B cell (primary cell): Measurements from ENCODE around the gene CXCL10. TPM values are rescaled to one million over a fixed set of nuclear protein-coding genes. Genes with fewer than 3 reads are reported as not detected.

Experiments
- ATAC-seq: fragments of 200-7000 bp; cut with Tn5 transposase; one replicate; pipeline ENCODE4 v1.10.0; 2021; ENCODE audit warnings: low read depth, mild to moderate bottlenecking, moderate number of reproducible peaks, moderate library complexity
- CTCF ChIA-PET: fragments of 350-600 bp; sonication (Branson Sonifier 250); formaldehyde crosslinking; loops from one replicate; lab custom pipeline; 2021; ENCODE audit warnings: antibody characterized with exemption, inconsistent platforms; lab: Charles Lee
- POLR2A ChIA-PET: fragments of 350-600 bp; sonication (Branson Sonifier 250); formaldehyde crosslinking; loops from one replicate; lab custom pipeline; 2021; ENCODE audit warnings: antibody characterized with exemption; lab: Charles Lee
- DNase-seq: peaks from one replicate; pipeline ENCODE4 v3.0.0; 2013
- H2AFZ ChIP-seq: 2 replicates; pipeline ENCODE4 v1.6.1; 2012; ENCODE audit warnings: mild to moderate bottlenecking, low read depth, low read length; ENCODE audit not compliant: insufficient read depth, poor library complexity, severe bottlenecking
- H3K27ac ChIP-seq, 2 donors: 1 replicate in 1 of 2; 2 replicates in 1 of 2; pipeline ENCODE4 v1.5.1; 2012 to 2013; ENCODE audit warnings: low read length in 2 of 2, mild to moderate bottlenecking in 2 of 2, moderate library complexity in 1 of 2
- H3K27me3 ChIP-seq, 4 experiments: fragments of 200-600 bp in 1 of 4; sonication (generic) in 1 of 4; replicated peaks in 1 of 4; 1 replicate in 2 of 4; 2 replicates in 2 of 4; pipeline versions ENCODE4 v1.6.1 to v1.7.0; 2013 to 2016; ENCODE audit warnings: low read length in 3 of 4, mild to moderate bottlenecking in 2 of 4, mixed read lengths in 1 of 4, moderate library complexity in 1 of 4; ENCODE audit not compliant: insufficient read depth in 4 of 4, control insufficient read depth in 3 of 4; ENCODE audit errors: control extremely low read depth in 1 of 4
- H3K36me3 ChIP-seq, 2 experiments: replicated peaks in 1 of 2; 1 replicate in 1 of 2; 2 replicates in 1 of 2; pipeline versions ENCODE4 v1.6.1 to v1.7.1; 2013; ENCODE audit warnings: low read length in 1 of 2; ENCODE audit not compliant: insufficient read depth in 2 of 2, control insufficient read depth in 1 of 2; ENCODE audit errors: control extremely low read depth in 1 of 2, extremely low read depth in 1 of 2
- H3K4me1 ChIP-seq, 2 donors: fragments of 200-600 bp in 1 of 2; sonication (generic) in 1 of 2; 1 replicate in 1 of 2; 2 replicates in 1 of 2; pipeline versions ENCODE4 v1.5.1 to v1.6.1; 2013 to 2017; ENCODE audit warnings: low read length in 2 of 2; ENCODE audit not compliant: control insufficient read depth in 2 of 2, insufficient read depth in 2 of 2
- H3K4me2 ChIP-seq: replicated peaks from 2 replicates; pipeline ENCODE3; 2012; ENCODE audit warnings: mild to moderate bottlenecking, low read depth, low read length; ENCODE audit not compliant: poor library complexity, severe bottlenecking
- H3K4me3 ChIP-seq, 5 experiments: fragments of 200-600 bp in 1 of 5; sonication (generic) in 1 of 5; 1 replicate in 3 of 5; 2 replicates in 2 of 5; pipeline versions ENCODE4 v1.5.1 to v1.7.0; 2011 to 2016; ENCODE audit warnings: low read length in 4 of 5, mild to moderate bottlenecking in 4 of 5, low read depth in 2 of 5, control low read depth in 1 of 5, moderate library complexity in 1 of 5; ENCODE audit not compliant: insufficient read depth in 1 of 5; ENCODE audit errors: control extremely low read depth in 1 of 5, extremely low read depth in 1 of 5
- H3K79me2 ChIP-seq: fragments of 200-600 bp; sonication (generic); one replicate; pipeline ENCODE4 v1.6.0; 2016; ENCODE audit warnings: low read length; ENCODE audit not compliant: control insufficient read depth, insufficient read depth
- H3K9ac ChIP-seq: fragments of 200-600 bp; sonication (generic); 2 replicates; pipeline ENCODE4 v1.6.1; 2017; ENCODE audit warnings: mild to moderate bottlenecking, low read length, moderate library complexity
- H3K9me3 ChIP-seq, 3 donors: one replicate each; pipeline versions ENCODE4 v1.6.1 to v1.7.1; 2013; ENCODE audit warnings: low read length in 2 of 3; ENCODE audit not compliant: control insufficient read depth in 2 of 3, insufficient read depth in 1 of 3; ENCODE audit errors: control extremely low read depth in 1 of 3
- H4K20me1 ChIP-seq: 2 replicates; pipeline ENCODE4 v1.6.0; 2012; ENCODE audit warnings: mild to moderate bottlenecking, low read length; ENCODE audit not compliant: insufficient read depth, control insufficient read depth, poor library complexity, severe bottlenecking
- H3K27ac Mint-ChIP-seq: one replicate; pipeline ENCODE4 v1.8.0; 2021; ENCODE audit warnings: mixed read lengths
- H3K27me3 Mint-ChIP-seq: one replicate; pipeline ENCODE4 v1.8.0; 2021; ENCODE audit warnings: mixed read lengths
- H3K4me1 Mint-ChIP-seq: one replicate; pipeline ENCODE4 v1.8.0; 2021; ENCODE audit warnings: mixed read lengths
- H3K4me3 Mint-ChIP-seq: one replicate; pipeline ENCODE4 v1.8.0; 2021; ENCODE audit warnings: mixed read lengths
- H3K9me3 Mint-ChIP-seq: one replicate; pipeline ENCODE4 v1.8.0; 2022; ENCODE audit warnings: mixed read lengths; ENCODE audit not compliant: insufficient read depth
- CTCF ChIP-seq: fragments of 200-600 bp; IDR thresholded peaks from one replicate; pipeline ENCODE4 v1.8.0; 2022; ENCODE audit warnings: antibody characterized with exemption, mild to moderate bottlenecking
- EZH2 ChIP-seq: IDR thresholded peaks from 2 replicates; pipeline ENCODE4 v1.6.1; 2012; ENCODE audit warnings: borderline replicate concordance, low read depth, mild to moderate bottlenecking, moderate library complexity, low read length; ENCODE audit not compliant: insufficient read depth, poor library complexity, severe bottlenecking
- WGBS: methylation state at CpG from one replicate; pipeline ENCODE4 v1.1.5; 2013; ENCODE audit warnings: missing lambda C conversion rate; ENCODE audit not compliant: insufficient coverage; 5-methylcytosine and 5-hydroxymethylcytosine counted together
- intact Hi-C: fragments of 100-400 bp; cut with micrococcal nuclease; formaldehyde crosslinking; loops from one replicate; pipeline ENCODE4 v1.10.0; 2022
- polyA plus RNA-seq: library from polyadenylated mRNA; depleted of rRNA; stranded (reverse); fragments of >200 nt; gene quantifications from 2 replicates; pipeline ENCODE4 v1.2.3, GENCODE V29; 2012
- total RNA-seq, 2 donors: library from RNA; stranded (reverse); fragments of 120-200 nt in 1 of 2; gene quantifications; 1 replicate in 1 of 2; 2 replicates in 1 of 2; pipeline versions ENCODE4 v1.2.3 to v1.2.4, GENCODE V29; 2013 to 2022

The CXCL10 gene
- total and polyA plus RNA-seq, 2 donors (not counting 1 experiment from before 2014, with no cell fraction given) = 0.07 TPM; not detected in 1

DNA sequence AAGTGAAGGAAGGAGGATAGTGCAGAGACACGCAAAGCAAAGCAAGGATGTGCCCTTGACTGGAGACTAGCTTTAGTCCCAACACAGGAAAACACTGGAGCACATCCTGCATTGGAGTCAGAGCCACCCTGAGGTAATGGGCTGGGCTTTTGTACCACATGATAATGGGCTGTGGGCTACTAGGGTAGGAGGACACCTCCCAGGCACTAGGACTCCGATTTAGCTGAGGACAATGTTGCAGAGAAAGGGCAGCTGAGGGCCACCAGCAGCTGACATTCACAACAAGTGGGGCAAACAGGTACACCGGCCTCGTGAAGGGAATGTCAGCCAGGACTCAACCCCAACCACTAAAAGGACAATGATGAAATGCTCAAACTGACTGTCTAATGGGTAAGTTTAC is 42.7 kb downstream of the CXCL10 start:
- Mint-ChIP-seq H3K9me3 (no peaks in the 10 kb centered on the region), H3K27ac (no peak overlapping the region), H3K27me3 (no peaks in the 10 kb centered on the region), H3K4me1 (no peaks in the 10 kb centered on the region), H3K4me3 (no peak overlapping the region)
- DNase-seq (no peak), ATAC-seq (no peak)
- H2AFZ ChIP-seq = no peak overlapping the region
- WGBS = 100% methylated on average over 2 of the region's 4 CpGs
- H3K4me1 ChIP-seq = no peaks in the 10 kb centered on the region
- H4K20me1 ChIP-seq = peaks cover 12% of the 10 kb centered on the region
- peaks cover 17 to 52% of the 10 kb centered on the region in 2 experiments for H3K36me3 ChIP-seq
- no peak overlapping the region for H3K27ac ChIP-seq
- no peak overlapping the region for H3K9ac ChIP-seq
- H3K4me2 ChIP-seq = no peak overlapping the region
- TF ChIP-seq EZH2 (no peak), CTCF (no peak)
- POLR2A ChIA-PET = no interaction called here
- no peaks in the 10 kb centered on the region for H3K27me3 ChIP-seq
- no peaks in the 10 kb centered on the region for H3K9me3 ChIP-seq
- H3K4me3 ChIP-seq = no peak overlapping the region
- intact Hi-C loops = no loop called here
- peaks cover 10% of the 10 kb centered on the region for H3K79me2 ChIP-seq
- CTCF ChIA-PET = no interaction called here

- H3K9me3 ChIP-seq = no peaks in the 10 kb centered on the region
- TF ChIP-seq EZH2 (no peak), CTCF (no peak)
- no peaks in the 10 kb centered on the region for H3K27me3 Mint-ChIP-seq
- H3K27ac Mint-ChIP-seq = no peak overlapping the region
- peaks cover 27 to 77% of the 10 kb centered on the region in 2 experiments for H3K36me3 ChIP-seq
- H3K4me1 Mint-ChIP-seq = no peaks in the 10 kb centered on the region
- no peak overlapping the region for H3K9ac ChIP-seq
- ChIA-PET CTCF (interaction anchor here (0.9 kb wide), 1 partner anchor 9 kb away, joined by 3 read pairs; no protein-coding TSS in a partner anchor), POLR2A (no interaction called here)
- no CpG with 5 or more reads among the region's 2 CpGs for WGBS
- intact Hi-C loops = no loop called here
- H3K4me3 Mint-ChIP-seq = no peak overlapping the region
- no peak overlapping the region for H2AFZ ChIP-seq
- no peak overlapping the region for H3K27ac ChIP-seq
- H3K4me1 ChIP-seq = no peaks in the 10 kb centered on the region
- H4K20me1 ChIP-seq = no peaks in the 10 kb centered on the region
- H3K9me3 Mint-ChIP-seq = no peaks in the 10 kb centered on the region
- no peaks in the 10 kb centered on the region for H3K27me3 ChIP-seq
- H3K79me2 ChIP-seq = no peaks in the 10 kb centered on the region
- H3K4me2 ChIP-seq = no peak overlapping the region
- no peak for ATAC-seq
- H3K4me3 ChIP-seq = no peak overlapping the region
- DNase-seq = no peak
These were observed 47.1 kb downstream of the CXCL10 start for GRCh38 chr4:75976177-75976576.
